Neural cell (in vitro differentiated cells): ENCODE measurements around the gene FBXL2. TPM values are rescaled to one million over a fixed set of nuclear protein-coding genes. Genes with fewer than 3 reads are reported as not detected.

Experiments used
- H2AFZ ChIP-seq: fragments of 200-600, 300-800 bp; sonication (generic), shearing (Covaris generic); 2 replicates; pipeline ENCODE4 v1.6.0; 2014; ENCODE audit warnings: low read depth, mild to moderate bottlenecking, antibody characterized with exemption, low read length, moderate library complexity
- H3F3A ChIP-seq: fragments of 200-600 bp; shearing (Covaris generic); 2 replicates; pipeline ENCODE4 v1.6.1; 2016; ENCODE audit warnings: mild to moderate bottlenecking, moderate library complexity, mixed read lengths, antibody characterized with exemption, low read length; ENCODE audit not compliant: insufficient read depth, poor library complexity, severe bottlenecking
- H3K27ac ChIP-seq: fragments of 200-600, 300-800 bp; sonication (generic), shearing (Covaris generic); 2 replicates; pipeline ENCODE4 v1.5.1; 2014; ENCODE audit warnings: mild to moderate bottlenecking, low read length, moderate library complexity
- H3K27me3 ChIP-seq: fragments of 300-800, 200-600 bp; sonication (generic), shearing (Covaris generic); 2 replicates; pipeline ENCODE4 v1.6.0; 2014; ENCODE audit warnings: mild to moderate bottlenecking, low read depth, low read length, moderate library complexity; ENCODE audit not compliant: insufficient read depth
- H3K36me3 ChIP-seq: fragments of 300-800, 200-600 bp; sonication (generic), shearing (Covaris generic); 2 replicates; pipeline ENCODE4 v1.5.1; 2014; ENCODE audit warnings: mild to moderate bottlenecking, antibody characterized with exemption, low read length, moderate library complexity; ENCODE audit not compliant: insufficient read depth
- H3K4me2 ChIP-seq: fragments of 300-800, 200-600 bp; sonication (generic), shearing (Covaris generic); 2 replicates; pipeline ENCODE4 v1.6.0; 2014; ENCODE audit warnings: mild to moderate bottlenecking, low read length
- H3K4me3 ChIP-seq: fragments of 300-800, 200-600 bp; sonication (generic), shearing (Covaris generic); 2 replicates; pipeline ENCODE4 v1.5.1; 2014; ENCODE audit warnings: mild to moderate bottlenecking, low read length, moderate library complexity
- H3K79me2 ChIP-seq: fragments of 200-600 bp; shearing (Covaris generic); replicated peaks from 2 replicates; pipeline ENCODE4 v1.6.0; 2014; ENCODE audit warnings: mild to moderate bottlenecking, low read length, moderate library complexity; ENCODE audit not compliant: insufficient read depth
- H3K9ac ChIP-seq: fragments of 300-800, 200-600 bp; sonication (generic), shearing (Covaris generic); 2 replicates; pipeline ENCODE4 v1.6.1; 2016; ENCODE audit warnings: mild to moderate bottlenecking, low read length, mixed read lengths
- H3K9me2 ChIP-seq: fragments of 200-600 bp; shearing (Covaris generic); 2 replicates; pipeline ENCODE4 v1.6.1; 2016; ENCODE audit warnings: mild to moderate bottlenecking, low read length, mixed read lengths; ENCODE audit not compliant: insufficient read depth
- H3K9me3 ChIP-seq: fragments of 200-600, 300-800 bp; sonication (generic), shearing (Covaris generic); 2 replicates; pipeline ENCODE4 v1.6.1; 2016; ENCODE audit warnings: mild to moderate bottlenecking, mixed run types, low read length, moderate library complexity, mixed read lengths
- H4K20me1 ChIP-seq: fragments of 200-600 bp; shearing (Covaris generic); 2 replicates; pipeline ENCODE4 v1.6.1; 2016; ENCODE audit warnings: mild to moderate bottlenecking, mixed run types; ENCODE audit not compliant: insufficient read depth
- EP300 ChIP-seq: fragments of 450-650 bp; conservative IDR thresholded peaks from 2 replicates; pipeline ENCODE4 v1.6.1; 2014; ENCODE audit warnings: antibody characterized with exemption, mild to moderate bottlenecking, moderate library complexity; ENCODE audit not compliant: poor library complexity, severe bottlenecking
- EZH2 ChIP-seq: fragments of 200-600, 300-800 bp; shearing (Covaris generic), sonication (generic); IDR thresholded peaks from 2 replicates; pipeline ENCODE4 v1.6.1; 2014; ENCODE audit warnings: antibody characterized with exemption, low read length, borderline replicate concordance, mild to moderate bottlenecking; ENCODE audit not compliant: insufficient read depth, poor library complexity, severe bottlenecking
- MXI1 ChIP-seq: fragments of 450-650 bp; conservative IDR thresholded peaks from 2 replicates; pipeline ENCODE4 v1.6.1; 2014; ENCODE audit warnings: antibody characterized with exemption, mild to moderate bottlenecking; ENCODE audit not compliant: poor library complexity, severe bottlenecking
- POLR2AphosphoS5 ChIP-seq: IDR thresholded peaks from 2 replicates; pipeline ENCODE4 v1.6.1; 2012
- RAD21 ChIP-seq: fragments of 450-650 bp; conservative IDR thresholded peaks from 2 replicates; pipeline ENCODE4 v1.6.1; 2014; ENCODE audit warnings: antibody characterized with exemption, mild to moderate bottlenecking, moderate library complexity
- SMC3 ChIP-seq: fragments of 450-650 bp; conservative IDR thresholded peaks from 2 replicates; pipeline ENCODE4 v1.6.1; 2014; ENCODE audit warnings: antibody characterized with exemption, mild to moderate bottlenecking, moderate library complexity; ENCODE audit not compliant: poor library complexity
- TAF1 ChIP-seq: IDR thresholded peaks from 2 replicates; pipeline ENCODE4 v1.6.1; 2012; ENCODE audit warnings: low read depth
- polyA plus RNA-seq: library from polyadenylated mRNA; depleted of rRNA; stranded (reverse); fragments of >200 nt; gene quantifications from 2 replicates; pipeline ENCODE4 v1.2.3, GENCODE V29; 2014
- TF ChIP-seq, protein P1 (sequence below): fragments of 450-650 bp; IDR thresholded peaks from 2 replicates; pipeline ENCODE4 v1.5.1; 2014; ENCODE audit warnings: antibody characterized with exemption, mild to moderate bottlenecking, moderate library complexity; ENCODE audit not compliant: poor library complexity, severe bottlenecking
- TF ChIP-seq, protein P2 (sequence below): IDR thresholded peaks from 2 replicates; pipeline ENCODE4 v1.6.1; 2012; ENCODE audit warnings: borderline replicate concordance

Gene FBXL2
- polyA plus RNA-seq, 1 donor from 2014 or later, result 82.0 TPM

DNA sequence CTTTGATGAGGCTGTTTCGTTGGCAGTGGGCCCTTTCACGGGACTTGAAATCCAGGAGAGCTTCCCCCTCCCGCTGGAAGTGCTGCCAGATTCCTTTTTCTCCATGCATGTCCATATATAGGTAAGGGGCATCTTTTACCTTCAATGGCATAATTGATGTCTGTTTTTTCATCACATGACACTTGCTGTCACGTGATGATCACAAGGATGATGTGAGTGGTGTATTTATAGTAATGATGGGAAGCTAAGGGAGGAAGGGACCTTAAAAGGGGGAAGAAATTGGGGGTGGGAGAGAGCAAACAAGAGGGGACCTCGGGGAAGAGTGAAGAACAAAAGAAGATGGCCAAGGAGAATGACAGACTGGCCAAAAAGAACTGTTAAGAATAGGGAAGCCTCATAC lies 47.3 kb upstream of the FBXL2 start:
- Histone ChIP-seq H3K4me3 (no peak overlapping the region), H3K27ac (no peak overlapping the region), H4K20me1 (no peaks in the 10 kb centered on the region), H3K79me2 (no peaks in the 10 kb centered on the region), H3K9ac (no peak overlapping the region), H3K36me3 (no peaks in the 10 kb centered on the region), H3K4me2 (no peak overlapping the region), H2AFZ (no peak overlapping the region), H3K9me3 (no peaks in the 10 kb centered on the region), H3F3A (no peaks in the 10 kb centered on the region), H3K27me3 (no peaks in the 10 kb centered on the region), H3K9me2 (no peaks in the 10 kb centered on the region)
- no peak for TF ChIP-seq SMC3
- no peak for TF ChIP-seq RAD21
- no peak for TF ChIP-seq MXI1
- TF ChIP-seq TAF1, result no peak

DNA sequence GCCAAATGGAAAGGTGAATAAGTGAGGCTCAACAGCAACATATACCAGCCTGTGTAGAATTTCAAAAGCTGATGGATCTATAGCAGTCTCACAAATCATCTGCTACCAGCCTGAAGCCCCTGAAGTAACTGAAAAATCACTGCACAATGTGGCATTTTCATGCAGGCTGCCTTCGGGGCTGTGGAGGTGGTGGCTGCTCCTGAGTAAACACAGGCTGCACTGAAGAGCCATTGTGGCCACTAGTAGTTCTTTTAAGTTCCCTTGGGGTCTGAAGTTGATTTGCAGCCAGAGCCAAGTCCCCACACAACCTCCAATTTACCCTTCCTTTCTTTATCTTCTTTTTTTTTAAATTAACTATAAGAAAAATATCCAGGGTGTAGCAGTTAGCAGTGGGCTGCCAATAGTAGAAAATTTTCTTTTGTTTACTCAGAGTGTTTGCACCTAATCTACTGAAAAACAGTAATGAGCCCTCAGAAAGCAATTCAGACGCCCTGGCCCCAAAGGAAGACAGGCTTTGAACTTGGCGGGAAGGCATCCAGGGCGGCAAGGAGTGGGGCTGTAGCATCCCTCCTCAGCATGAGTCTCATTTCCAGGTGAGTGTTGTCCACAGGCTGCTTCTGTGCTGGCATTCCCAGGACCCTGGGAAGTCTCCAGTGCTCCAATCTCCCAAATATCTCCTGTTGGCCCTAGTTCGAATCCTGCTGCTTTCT lies 45.3 kb upstream of the FBXL2 start:
- Histone ChIP-seq H3K79me2 (no peaks in the 10 kb centered on the region), H2AFZ (no peak overlapping the region), H3K36me3 (no peaks in the 10 kb centered on the region), H3F3A (no peaks in the 10 kb centered on the region), H3K9ac (no peak overlapping the region), H4K20me1 (no peaks in the 10 kb centered on the region), H3K27ac (no peak overlapping the region), H3K27me3 (no peaks in the 10 kb centered on the region), H3K9me3 (no peaks in the 10 kb centered on the region), H3K4me3 (no peak overlapping the region), H3K9me2 (no peaks in the 10 kb centered on the region), H3K4me2 (no peak overlapping the region)
- TF ChIP-seq POLR2AphosphoS5 (no peak), MXI1 (no peak)

DNA sequence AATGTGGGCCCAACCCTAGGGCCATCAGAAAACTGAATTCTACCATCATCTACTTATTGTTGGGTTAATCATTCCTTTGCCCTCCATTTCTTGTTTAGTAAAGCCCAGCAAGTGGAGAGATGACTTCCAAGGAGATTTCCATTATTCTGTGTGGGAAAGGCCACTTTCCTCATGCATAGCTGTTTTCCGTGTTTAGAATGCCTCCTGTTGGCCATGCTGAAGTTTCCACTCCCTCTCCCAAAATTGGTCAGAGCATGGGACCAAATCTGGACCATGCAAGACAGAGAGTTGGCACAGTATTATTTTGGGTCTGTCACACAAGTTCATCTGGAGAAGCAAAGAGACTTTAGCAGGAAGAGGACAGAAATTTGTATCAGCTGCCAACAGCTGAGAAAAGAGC lies 43.4 kb upstream of the FBXL2 start:
- Histone ChIP-seq H3K4me2 (no peak overlapping the region), H4K20me1 (no peaks in the 10 kb centered on the region), H3K9me3 (no peaks in the 10 kb centered on the region), H3K9ac (no peak overlapping the region), H3K27me3 (no peaks in the 10 kb centered on the region), H3K27ac (no peak overlapping the region), H3K4me3 (no peak overlapping the region), H3K9me2 (no peaks in the 10 kb centered on the region), H3K36me3 (no peaks in the 10 kb centered on the region), H2AFZ (no peak overlapping the region), H3K79me2 (no peaks in the 10 kb centered on the region), H3F3A (no peaks in the 10 kb centered on the region)
- TF ChIP-seq TAF1 (no peak), RAD21 (no peak), MXI1 (no peak), EZH2 (no peak), POLR2AphosphoS5 (no peak), SMC3 (no peak), EP300 (no peak)
- TF ChIP-seq, protein P1, sequence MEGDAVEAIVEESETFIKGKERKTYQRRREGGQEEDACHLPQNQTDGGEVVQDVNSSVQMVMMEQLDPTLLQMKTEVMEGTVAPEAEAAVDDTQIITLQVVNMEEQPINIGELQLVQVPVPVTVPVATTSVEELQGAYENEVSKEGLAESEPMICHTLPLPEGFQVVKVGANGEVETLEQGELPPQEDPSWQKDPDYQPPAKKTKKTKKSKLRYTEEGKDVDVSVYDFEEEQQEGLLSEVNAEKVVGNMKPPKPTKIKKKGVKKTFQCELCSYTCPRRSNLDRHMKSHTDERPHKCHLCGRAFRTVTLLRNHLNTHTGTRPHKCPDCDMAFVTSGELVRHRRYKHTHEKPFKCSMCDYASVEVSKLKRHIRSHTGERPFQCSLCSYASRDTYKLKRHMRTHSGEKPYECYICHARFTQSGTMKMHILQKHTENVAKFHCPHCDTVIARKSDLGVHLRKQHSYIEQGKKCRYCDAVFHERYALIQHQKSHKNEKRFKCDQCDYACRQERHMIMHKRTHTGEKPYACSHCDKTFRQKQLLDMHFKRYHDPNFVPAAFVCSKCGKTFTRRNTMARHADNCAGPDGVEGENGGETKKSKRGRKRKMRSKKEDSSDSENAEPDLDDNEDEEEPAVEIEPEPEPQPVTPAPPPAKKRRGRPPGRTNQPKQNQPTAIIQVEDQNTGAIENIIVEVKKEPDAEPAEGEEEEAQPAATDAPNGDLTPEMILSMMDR, result no peak
- TF ChIP-seq, protein P2, sequence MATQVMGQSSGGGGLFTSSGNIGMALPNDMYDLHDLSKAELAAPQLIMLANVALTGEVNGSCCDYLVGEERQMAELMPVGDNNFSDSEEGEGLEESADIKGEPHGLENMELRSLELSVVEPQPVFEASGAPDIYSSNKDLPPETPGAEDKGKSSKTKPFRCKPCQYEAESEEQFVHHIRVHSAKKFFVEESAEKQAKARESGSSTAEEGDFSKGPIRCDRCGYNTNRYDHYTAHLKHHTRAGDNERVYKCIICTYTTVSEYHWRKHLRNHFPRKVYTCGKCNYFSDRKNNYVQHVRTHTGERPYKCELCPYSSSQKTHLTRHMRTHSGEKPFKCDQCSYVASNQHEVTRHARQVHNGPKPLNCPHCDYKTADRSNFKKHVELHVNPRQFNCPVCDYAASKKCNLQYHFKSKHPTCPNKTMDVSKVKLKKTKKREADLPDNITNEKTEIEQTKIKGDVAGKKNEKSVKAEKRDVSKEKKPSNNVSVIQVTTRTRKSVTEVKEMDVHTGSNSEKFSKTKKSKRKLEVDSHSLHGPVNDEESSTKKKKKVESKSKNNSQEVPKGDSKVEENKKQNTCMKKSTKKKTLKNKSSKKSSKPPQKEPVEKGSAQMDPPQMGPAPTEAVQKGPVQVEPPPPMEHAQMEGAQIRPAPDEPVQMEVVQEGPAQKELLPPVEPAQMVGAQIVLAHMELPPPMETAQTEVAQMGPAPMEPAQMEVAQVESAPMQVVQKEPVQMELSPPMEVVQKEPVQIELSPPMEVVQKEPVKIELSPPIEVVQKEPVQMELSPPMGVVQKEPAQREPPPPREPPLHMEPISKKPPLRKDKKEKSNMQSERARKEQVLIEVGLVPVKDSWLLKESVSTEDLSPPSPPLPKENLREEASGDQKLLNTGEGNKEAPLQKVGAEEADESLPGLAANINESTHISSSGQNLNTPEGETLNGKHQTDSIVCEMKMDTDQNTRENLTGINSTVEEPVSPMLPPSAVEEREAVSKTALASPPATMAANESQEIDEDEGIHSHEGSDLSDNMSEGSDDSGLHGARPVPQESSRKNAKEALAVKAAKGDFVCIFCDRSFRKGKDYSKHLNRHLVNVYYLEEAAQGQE, result no peak
